ENCODE results near the gene TNRC18. TPM values are rescaled to one million over a fixed set of nuclear protein-coding genes. Genes with fewer than 3 reads are reported as not detected.
"Not testable (repeated sequence)": the region's sequence is repeated elsewhere in the genome, so short reads cannot be mapped to it uniquely, and the experiment has no call there.

The TNRC18 gene
- total RNA-seq, 1 experiment from 2014 or later = 159 TPM

DNA sequence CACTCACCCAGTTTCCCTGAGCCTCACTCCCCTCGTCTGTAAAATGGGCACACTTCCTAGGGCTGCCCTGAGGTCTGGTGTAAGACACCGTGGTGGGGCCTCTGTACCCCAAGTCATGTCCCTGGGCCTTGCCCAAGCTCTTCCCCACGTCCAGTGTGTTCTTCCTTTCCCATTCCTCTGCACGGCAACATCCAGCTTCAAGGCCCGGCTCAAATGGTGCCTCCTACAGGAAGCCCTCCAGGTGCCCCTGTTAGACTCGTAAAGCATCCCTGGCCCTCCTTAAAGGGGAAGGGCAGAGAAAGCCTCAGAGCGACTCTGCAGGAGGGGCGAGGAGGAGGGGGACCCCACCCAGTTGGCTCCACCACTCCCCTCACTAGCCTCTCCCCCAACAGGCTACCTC is 132.3 kb downstream of the TNRC18 start:
- ChIA-PET CTCF (no interaction called here), POLR2A (ENCODE audit: unreplicated experiment) (no interaction called here)
- Histone ChIP-seq H3K27ac (no peak overlapping the region), H3K4me2 (no peak overlapping the region), H4K20me1 (ENCODE audit: insufficient read depth) (no peaks in the 10 kb centered on the region), H3K9me3 (ENCODE audit: insufficient read depth, low read depth) (no peaks in the 10 kb centered on the region), H3K4me3 (no peak overlapping the region), H3F3A (ENCODE audit: insufficient read depth, low read depth) (no peaks in the 10 kb centered on the region; the same call in 1 of the 2 replicates), H3K9me2 (ENCODE audit: insufficient read depth) (no peaks in the 10 kb centered on the region), H2AFZ (no peak overlapping the region), H3K27me3 (ENCODE audit: insufficient read depth, low read depth) (no peaks in the 10 kb centered on the region), H3K79me2 (ENCODE audit: low read depth) (no peaks in the 10 kb centered on the region), H3K36me3 (ENCODE audit: low read depth) (no peaks in the 10 kb centered on the region), H3K4me1 (replicated peaks; ENCODE audit: insufficient read depth) (no peaks in the 10 kb centered on the region)
- DNase-seq = no peak
- TF ChIP-seq, protein P1, sequence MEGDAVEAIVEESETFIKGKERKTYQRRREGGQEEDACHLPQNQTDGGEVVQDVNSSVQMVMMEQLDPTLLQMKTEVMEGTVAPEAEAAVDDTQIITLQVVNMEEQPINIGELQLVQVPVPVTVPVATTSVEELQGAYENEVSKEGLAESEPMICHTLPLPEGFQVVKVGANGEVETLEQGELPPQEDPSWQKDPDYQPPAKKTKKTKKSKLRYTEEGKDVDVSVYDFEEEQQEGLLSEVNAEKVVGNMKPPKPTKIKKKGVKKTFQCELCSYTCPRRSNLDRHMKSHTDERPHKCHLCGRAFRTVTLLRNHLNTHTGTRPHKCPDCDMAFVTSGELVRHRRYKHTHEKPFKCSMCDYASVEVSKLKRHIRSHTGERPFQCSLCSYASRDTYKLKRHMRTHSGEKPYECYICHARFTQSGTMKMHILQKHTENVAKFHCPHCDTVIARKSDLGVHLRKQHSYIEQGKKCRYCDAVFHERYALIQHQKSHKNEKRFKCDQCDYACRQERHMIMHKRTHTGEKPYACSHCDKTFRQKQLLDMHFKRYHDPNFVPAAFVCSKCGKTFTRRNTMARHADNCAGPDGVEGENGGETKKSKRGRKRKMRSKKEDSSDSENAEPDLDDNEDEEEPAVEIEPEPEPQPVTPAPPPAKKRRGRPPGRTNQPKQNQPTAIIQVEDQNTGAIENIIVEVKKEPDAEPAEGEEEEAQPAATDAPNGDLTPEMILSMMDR (conservative IDR thresholded peaks at IDR 0.05) = no peak
- no peak for TF ChIP-seq EZH2 (IDR thresholded peaks at IDR 0.05; ENCODE audit: low read depth)
- intact Hi-C loops (cut with micrococcal nuclease; ENCODE audit: unreplicated experiment) = no loop called here
- BruUV-seq (replicated peaks) = no TSS peak

DNA sequence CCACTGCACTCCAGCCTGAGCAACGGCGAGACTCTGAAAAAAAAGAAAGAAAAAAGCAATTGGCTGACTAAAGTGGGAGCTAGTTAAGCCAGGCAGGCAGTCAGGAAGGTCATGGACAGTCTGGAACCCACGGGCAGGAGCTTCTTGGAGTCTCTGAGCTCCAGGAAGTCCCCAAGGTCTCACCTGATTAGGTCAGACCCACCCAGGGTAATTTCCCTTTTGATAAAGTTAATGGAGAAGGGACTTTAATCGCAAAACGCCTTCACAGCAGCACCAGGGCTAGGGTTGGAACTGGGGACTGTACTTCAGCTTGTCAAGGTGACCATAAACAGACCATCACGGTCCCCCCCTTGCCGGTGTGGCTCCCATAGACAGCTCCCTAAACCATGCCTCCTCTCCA is 134.3 kb downstream of the TNRC18 start:
- Histone ChIP-seq H4K20me1 (ENCODE audit: insufficient read depth) (no peaks in the 10 kb centered on the region), H2AFZ (no peak overlapping the region), H3K4me3 (no peak overlapping the region), H3K9me3 (ENCODE audit: insufficient read depth, low read depth) (no peaks in the 10 kb centered on the region), H3K9me2 (ENCODE audit: insufficient read depth) (no peaks in the 10 kb centered on the region), H3K36me3 (ENCODE audit: low read depth) (no peaks in the 10 kb centered on the region), H3K27ac (no peak overlapping the region), H3K4me2 (no peak overlapping the region), H3K4me1 (replicated peaks; ENCODE audit: insufficient read depth) (0 out of 2 replicates have a peak, but pooled peaks cover 6% of the 10 kb centered on the region), H3F3A (ENCODE audit: insufficient read depth, low read depth) (no peaks in the 10 kb centered on the region; the same call in 1 of the 2 replicates), H3K79me2 (ENCODE audit: low read depth) (no peaks in the 10 kb centered on the region), H3K27me3 (ENCODE audit: insufficient read depth, low read depth) (peaks cover 3% of the 10 kb centered on the region; the same call in 1 of the 2 replicates)
- intact Hi-C loops (cut with micrococcal nuclease; ENCODE audit: unreplicated experiment) = no loop called here
- ChIA-PET CTCF (interaction anchor here (0.6 kb wide), 1 partner anchor 15 kb away, joined by 3 read pairs; no protein-coding TSS in a partner anchor), POLR2A (ENCODE audit: unreplicated experiment) (no interaction called here)
- no peak for DNase-seq
- TF ChIP-seq EZH2 (IDR thresholded peaks at IDR 0.05; ENCODE audit: low read depth) = no peak
- TF ChIP-seq, protein P1 (conservative IDR thresholded peaks at IDR 0.05) = no peak
- no TSS peak for BruUV-seq (replicated peaks)

DNA sequence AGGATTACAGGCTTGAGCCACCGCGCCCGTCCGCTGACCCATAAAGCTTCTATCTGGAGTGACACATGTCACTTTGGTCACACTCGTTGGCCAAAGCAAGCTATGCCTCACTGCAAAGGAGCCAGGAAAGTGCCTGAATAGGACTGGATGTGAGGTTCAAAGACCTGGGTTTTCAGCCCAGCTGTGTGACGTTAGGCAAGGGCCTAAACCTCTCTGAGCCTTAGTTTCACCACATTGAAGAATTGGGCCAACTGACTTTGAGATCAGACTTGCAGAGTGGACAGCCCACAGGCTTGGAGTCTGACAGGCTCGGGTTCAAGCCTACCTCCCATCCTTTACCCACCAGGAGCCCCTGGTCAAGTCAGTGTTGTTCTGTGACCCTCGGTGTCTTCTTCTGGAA is 135.1 kb downstream of the TNRC18 start:
- H3F3A ChIP-seq (ENCODE audit: insufficient read depth, low read depth); H3K36me3 ChIP-seq (ENCODE audit: low read depth); H3K27ac ChIP-seq; H3K4me3 ChIP-seq; intact Hi-C loops (cut with micrococcal nuclease; ENCODE audit: unreplicated experiment); DNase-seq; POLR2A ChIA-PET (ENCODE audit: unreplicated experiment); H3K79me2 ChIP-seq (ENCODE audit: low read depth); H3K9me2 ChIP-seq (ENCODE audit: insufficient read depth); H4K20me1 ChIP-seq (ENCODE audit: insufficient read depth); H3K9me3 ChIP-seq (ENCODE audit: insufficient read depth, low read depth); H3K4me2 ChIP-seq; BruUV-seq (replicated peaks); H2AFZ ChIP-seq; H3K4me1 ChIP-seq (replicated peaks; ENCODE audit: insufficient read depth): not testable (repeated sequence)
- H3K27me3 ChIP-seq (ENCODE audit: insufficient read depth, low read depth) = peaks cover 10% of the 10 kb centered on the region; the same call in 1 of the 2 replicates
- CTCF ChIA-PET = interaction anchor here (0.6 kb wide), 1 partner anchor 477 kb away, joined by 3 read pairs; no protein-coding TSS in a partner anchor

DNA sequence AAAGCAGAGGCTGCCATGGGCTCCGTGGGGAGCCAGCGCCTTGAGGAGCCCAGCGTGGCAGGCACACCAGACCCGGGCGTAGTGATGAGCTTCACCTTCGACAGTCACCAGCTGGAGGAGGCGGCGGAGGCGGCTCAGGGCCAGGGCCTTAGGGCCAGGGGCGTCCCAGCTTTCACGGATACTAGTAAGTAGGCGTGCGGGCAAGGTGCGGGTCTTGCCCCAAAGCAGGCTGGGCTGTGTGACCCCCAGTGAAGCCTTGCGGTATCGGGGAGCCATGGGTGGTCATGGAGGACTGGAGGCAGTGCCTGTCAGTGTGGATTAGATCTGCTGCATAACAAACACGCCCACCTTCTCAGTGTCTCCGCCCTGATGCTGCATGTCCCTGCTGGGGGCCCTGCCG is 135.8 kb downstream of the TNRC18 start:
- TF ChIP-seq EZH2 (IDR thresholded peaks at IDR 0.05; ENCODE audit: low read depth) = no peak
- TF ChIP-seq, protein P1 (conservative IDR thresholded peaks at IDR 0.05) = no peak
- Histone ChIP-seq H3K27ac (no peak overlapping the region), H3K4me2 (no peak overlapping the region), H3K4me1 (replicated peaks; ENCODE audit: insufficient read depth) (peaks cover 6% of the 10 kb centered on the region; the same call in 1 of the 2 replicates), H3K36me3 (ENCODE audit: low read depth) (no peaks in the 10 kb centered on the region), H3K9me3 (ENCODE audit: insufficient read depth, low read depth) (no peaks in the 10 kb centered on the region), H3K79me2 (ENCODE audit: low read depth) (no peaks in the 10 kb centered on the region), H3K4me3 (no peak overlapping the region), H3K27me3 (ENCODE audit: insufficient read depth, low read depth) (peaks cover 13% of the 10 kb centered on the region; the same call in 1 of the 2 replicates), H3K9me2 (ENCODE audit: insufficient read depth) (no peaks in the 10 kb centered on the region), H4K20me1 (ENCODE audit: insufficient read depth) (no peaks in the 10 kb centered on the region), H2AFZ (no peak overlapping the region), H3F3A (ENCODE audit: insufficient read depth, low read depth) (no peaks in the 10 kb centered on the region)
- no TSS peak for BruUV-seq (replicated peaks)
- no peak for DNase-seq
- intact Hi-C loops (cut with micrococcal nuclease; ENCODE audit: unreplicated experiment) = no loop called here
- POLR2A ChIA-PET (ENCODE audit: unreplicated experiment) = interaction anchor here (0.6 kb wide), 1 partner anchor 91 kb away, joined by 12 read pairs; no protein-coding TSS in a partner anchor
- CTCF ChIA-PET = interaction anchor here (0.6 to 0.7 kb wide), 2 partner anchors 54 to 813 kb away, joined by 5 to 8 read pairs; no protein-coding TSS in a partner anchor

DNA sequence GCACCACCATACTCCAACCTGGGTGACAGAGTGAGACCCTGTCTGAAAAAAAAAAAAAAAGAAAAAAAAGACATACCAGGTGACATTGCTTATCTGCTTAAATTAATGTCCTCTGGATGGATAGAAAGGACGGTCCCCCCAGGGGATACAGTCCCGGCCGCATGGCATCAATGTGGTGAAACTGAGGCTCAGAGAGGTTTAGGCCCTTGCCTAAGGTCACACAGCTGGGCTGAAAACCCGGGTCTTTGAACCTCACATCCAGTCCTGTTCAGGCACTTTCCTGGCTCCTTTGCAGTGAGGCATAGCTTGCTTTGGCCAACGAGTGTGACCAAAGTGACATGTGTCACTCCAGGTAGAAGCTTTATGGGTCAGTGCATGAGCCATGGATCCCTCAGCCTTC is 136.3 kb downstream of the TNRC18 start:
- BruUV-seq (replicated peaks); POLR2A ChIA-PET (ENCODE audit: unreplicated experiment); CTCF ChIA-PET; H3F3A ChIP-seq (ENCODE audit: insufficient read depth, low read depth); H3K79me2 ChIP-seq (ENCODE audit: low read depth); H3K4me1 ChIP-seq (replicated peaks; ENCODE audit: insufficient read depth); H2AFZ ChIP-seq; H3K9me3 ChIP-seq (ENCODE audit: insufficient read depth, low read depth); H4K20me1 ChIP-seq (ENCODE audit: insufficient read depth); H3K4me3 ChIP-seq; H3K9me2 ChIP-seq (ENCODE audit: insufficient read depth); H3K27ac ChIP-seq; H3K4me2 ChIP-seq; H3K36me3 ChIP-seq (ENCODE audit: low read depth); DNase-seq; intact Hi-C loops (cut with micrococcal nuclease; ENCODE audit: unreplicated experiment): not testable (repeated sequence)
- peaks cover 13% of the 10 kb centered on the region; the same call in 1 of the 2 replicates for H3K27me3 ChIP-seq (ENCODE audit: insufficient read depth, low read depth)
